ENCODE results near the gene HIVEP3. TPM values are rescaled to one million over a fixed set of nuclear protein-coding genes. Genes with fewer than 3 reads are reported as not detected.
A peak's percentile ranks its signal among the peaks of the same experiment; 100 is the strongest.

Gene HIVEP3
- total RNA-seq, 2 donors from 2014 or later: 0.13 to 0.99 TPM

- peaks cover 2% of the 10 kb centered on the region for H3K9me3 Mint-ChIP-seq
- peak overlapping the region; percentile 68 for H3K4me3 ChIP-seq (ENCODE audit: low read length)
- peaks cover 38% of the 10 kb centered on the region for H3K27me3 ChIP-seq (ENCODE audit: control insufficient read depth, insufficient read depth, low read length, poor library complexity, severe bottlenecking)
- no peak overlapping the region for H3K9ac ChIP-seq (ENCODE audit: extremely low read depth, low read length, poor library complexity, severe bottlenecking)
- no peaks in the 10 kb centered on the region for H3K36me3 Mint-ChIP-seq (ENCODE audit: low read depth)
- peaks cover 4% of the 10 kb centered on the region for H3K4me1 ChIP-seq (ENCODE audit: control insufficient read depth, insufficient read depth, low read length)
- WGBS, 2 experiments (ENCODE audit: insufficient coverage in 1 of 2, insufficient read length in 1 of 2): 1 to 2% methylated on average over 9 to 53 of the region's 53 CpGs
- H3K27ac ChIP-seq (ENCODE audit: low read depth, low read length): no peak overlapping the region
- peak overlapping the region; percentile 50 for H3K4me3 Mint-ChIP-seq
- H3K4me1 Mint-ChIP-seq: peaks cover 28% of the 10 kb centered on the region
- no peaks in the 10 kb centered on the region for H3K36me3 ChIP-seq (ENCODE audit: control insufficient read depth, insufficient read depth, low read length)
- DNase-seq: peak; percentile 77
- H3K9me3 ChIP-seq (ENCODE audit: control insufficient read depth, low read length): peaks cover 4% of the 10 kb centered on the region
- H3K27ac Mint-ChIP-seq: no peak overlapping the region
- H3K27me3 Mint-ChIP-seq (ENCODE audit: insufficient read depth): peaks cover 40% of the 10 kb centered on the region
- TF ChIP-seq, protein P1, sequence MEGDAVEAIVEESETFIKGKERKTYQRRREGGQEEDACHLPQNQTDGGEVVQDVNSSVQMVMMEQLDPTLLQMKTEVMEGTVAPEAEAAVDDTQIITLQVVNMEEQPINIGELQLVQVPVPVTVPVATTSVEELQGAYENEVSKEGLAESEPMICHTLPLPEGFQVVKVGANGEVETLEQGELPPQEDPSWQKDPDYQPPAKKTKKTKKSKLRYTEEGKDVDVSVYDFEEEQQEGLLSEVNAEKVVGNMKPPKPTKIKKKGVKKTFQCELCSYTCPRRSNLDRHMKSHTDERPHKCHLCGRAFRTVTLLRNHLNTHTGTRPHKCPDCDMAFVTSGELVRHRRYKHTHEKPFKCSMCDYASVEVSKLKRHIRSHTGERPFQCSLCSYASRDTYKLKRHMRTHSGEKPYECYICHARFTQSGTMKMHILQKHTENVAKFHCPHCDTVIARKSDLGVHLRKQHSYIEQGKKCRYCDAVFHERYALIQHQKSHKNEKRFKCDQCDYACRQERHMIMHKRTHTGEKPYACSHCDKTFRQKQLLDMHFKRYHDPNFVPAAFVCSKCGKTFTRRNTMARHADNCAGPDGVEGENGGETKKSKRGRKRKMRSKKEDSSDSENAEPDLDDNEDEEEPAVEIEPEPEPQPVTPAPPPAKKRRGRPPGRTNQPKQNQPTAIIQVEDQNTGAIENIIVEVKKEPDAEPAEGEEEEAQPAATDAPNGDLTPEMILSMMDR (conservative IDR thresholded peaks at IDR 0.05): no peak
Measured at GRCh38 chr1:41917835-41918449, 780 bp downstream of the HIVEP3 start.

DNA sequence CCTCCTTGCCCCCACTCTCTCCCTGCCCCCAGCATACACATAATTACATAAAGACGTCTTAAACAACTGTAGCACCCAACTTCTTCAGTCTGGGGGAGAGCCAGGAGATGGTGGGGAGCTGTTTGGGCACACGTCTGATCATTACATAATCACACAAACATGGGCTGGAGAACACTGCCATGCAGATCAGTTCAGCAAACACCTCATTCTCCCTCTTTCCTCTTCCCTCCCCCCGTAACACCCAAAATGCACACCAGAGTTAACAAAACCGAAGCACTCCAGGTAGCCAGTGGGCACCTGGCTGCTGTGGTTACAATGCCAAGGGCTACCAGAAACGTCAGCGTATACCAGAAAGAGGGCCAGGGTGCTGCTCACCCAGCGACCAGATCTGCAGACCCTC is 1.6 kb downstream of the HIVEP3 start:
- WGBS, 2 experiments (ENCODE audit: insufficient coverage in 1 of 2, insufficient read length in 1 of 2): 74 to 76% methylated on average over 4 to 7 of the region's 7 CpGs
- peaks cover 4% of the 10 kb centered on the region for H3K9me3 ChIP-seq (ENCODE audit: control insufficient read depth, low read length)
- H3K36me3 ChIP-seq (ENCODE audit: control insufficient read depth, insufficient read depth, low read length): no peaks in the 10 kb centered on the region
- TF ChIP-seq, protein P1 (conservative IDR thresholded peaks at IDR 0.05): no peak
- H3K27me3 ChIP-seq (ENCODE audit: control insufficient read depth, insufficient read depth, low read length, poor library complexity, severe bottlenecking): peaks cover 38% of the 10 kb centered on the region
- H3K4me1 ChIP-seq (ENCODE audit: control insufficient read depth, insufficient read depth, low read length): peaks cover 4% of the 10 kb centered on the region
- no peak overlapping the region for H3K9ac ChIP-seq (ENCODE audit: extremely low read depth, low read length, poor library complexity, severe bottlenecking)
- Mint-ChIP-seq H3K27ac (no peak overlapping the region), H3K4me3 (peak overlapping the region; percentile 50), H3K9me3 (peaks cover 2% of the 10 kb centered on the region), H3K4me1 (peaks cover 28% of the 10 kb centered on the region), H3K36me3 (ENCODE audit: low read depth) (no peaks in the 10 kb centered on the region), H3K27me3 (ENCODE audit: insufficient read depth) (peaks cover 40% of the 10 kb centered on the region)
- DNase-seq: no peak
- H3K27ac ChIP-seq (ENCODE audit: low read depth, low read length): no peak overlapping the region
- H3K4me3 ChIP-seq (ENCODE audit: low read length): peak overlapping the region; percentile 68

GRCh38 chr1:41915786-41916571 is 2.7 kb downstream of the HIVEP3 start:
- no peaks in the 10 kb centered on the region for H3K36me3 ChIP-seq (ENCODE audit: control insufficient read depth, insufficient read depth, low read length)
- H3K9me3 ChIP-seq (ENCODE audit: control insufficient read depth, low read length): no peaks in the 10 kb centered on the region
- TF ChIP-seq, protein P1 (conservative IDR thresholded peaks at IDR 0.05): no peak
- H3K4me1 ChIP-seq (ENCODE audit: control insufficient read depth, insufficient read depth, low read length): peaks cover 4% of the 10 kb centered on the region
- H3K9ac ChIP-seq (ENCODE audit: extremely low read depth, low read length, poor library complexity, severe bottlenecking): no peak overlapping the region
- Mint-ChIP-seq H3K27ac (no peak overlapping the region), H3K4me3 (no peak overlapping the region), H3K36me3 (ENCODE audit: low read depth) (no peaks in the 10 kb centered on the region), H3K27me3 (ENCODE audit: insufficient read depth) (peaks cover 40% of the 10 kb centered on the region), H3K9me3 (peaks cover 1% of the 10 kb centered on the region), H3K4me1 (peaks cover 28% of the 10 kb centered on the region)
- 68 to 86% methylated on average over 2 to 4 of the region's 4 CpGs for WGBS, 2 experiments (ENCODE audit: insufficient coverage in 1 of 2, insufficient read length in 1 of 2)
- H3K4me3 ChIP-seq (ENCODE audit: low read length): no peak overlapping the region
- no peak overlapping the region for H3K27ac ChIP-seq (ENCODE audit: low read depth, low read length)
- no peak for DNase-seq
- peaks cover 38% of the 10 kb centered on the region for H3K27me3 ChIP-seq (ENCODE audit: control insufficient read depth, insufficient read depth, low read length, poor library complexity, severe bottlenecking)
